Measurements from ENCODE around the gene GNAS-AS1.

DNA sequence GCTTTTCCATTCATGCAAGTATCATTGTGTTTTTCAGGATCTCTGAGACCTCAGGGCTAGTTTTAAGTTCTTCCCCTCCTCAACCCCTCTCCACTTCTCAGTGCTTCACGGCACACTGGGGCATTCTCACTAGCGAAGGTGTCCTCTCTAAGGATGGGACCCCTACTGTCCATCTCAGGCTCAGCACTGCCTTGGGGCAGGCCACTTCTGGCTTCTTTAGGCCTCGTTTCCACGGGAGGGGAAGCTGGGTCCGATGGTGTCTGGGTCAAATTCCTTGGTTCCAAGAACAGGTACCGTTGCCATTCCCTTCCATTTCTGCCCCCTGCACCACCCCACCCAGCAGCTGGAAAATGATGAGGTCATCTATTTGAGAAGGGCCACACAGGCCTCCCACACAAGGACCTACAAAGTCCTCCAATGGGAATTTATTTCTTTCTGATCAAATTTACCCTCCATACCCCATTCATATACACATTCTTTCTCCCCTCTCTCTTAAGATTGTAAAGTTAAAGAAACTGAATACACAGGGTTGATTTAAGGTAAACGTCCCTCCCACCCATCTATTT, 19.0 kb upstream of the GNAS-AS1 start:
- TF ChIP-seq, protein P1, sequence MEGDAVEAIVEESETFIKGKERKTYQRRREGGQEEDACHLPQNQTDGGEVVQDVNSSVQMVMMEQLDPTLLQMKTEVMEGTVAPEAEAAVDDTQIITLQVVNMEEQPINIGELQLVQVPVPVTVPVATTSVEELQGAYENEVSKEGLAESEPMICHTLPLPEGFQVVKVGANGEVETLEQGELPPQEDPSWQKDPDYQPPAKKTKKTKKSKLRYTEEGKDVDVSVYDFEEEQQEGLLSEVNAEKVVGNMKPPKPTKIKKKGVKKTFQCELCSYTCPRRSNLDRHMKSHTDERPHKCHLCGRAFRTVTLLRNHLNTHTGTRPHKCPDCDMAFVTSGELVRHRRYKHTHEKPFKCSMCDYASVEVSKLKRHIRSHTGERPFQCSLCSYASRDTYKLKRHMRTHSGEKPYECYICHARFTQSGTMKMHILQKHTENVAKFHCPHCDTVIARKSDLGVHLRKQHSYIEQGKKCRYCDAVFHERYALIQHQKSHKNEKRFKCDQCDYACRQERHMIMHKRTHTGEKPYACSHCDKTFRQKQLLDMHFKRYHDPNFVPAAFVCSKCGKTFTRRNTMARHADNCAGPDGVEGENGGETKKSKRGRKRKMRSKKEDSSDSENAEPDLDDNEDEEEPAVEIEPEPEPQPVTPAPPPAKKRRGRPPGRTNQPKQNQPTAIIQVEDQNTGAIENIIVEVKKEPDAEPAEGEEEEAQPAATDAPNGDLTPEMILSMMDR (IDR thresholded peaks at IDR 0.05): no peak
- no peak for TF ChIP-seq POLR2AphosphoS5 (IDR thresholded peaks at IDR 0.05)
- TF ChIP-seq POLR2A (IDR thresholded peaks at IDR 0.05): no peak
- no peak for TF ChIP-seq EP300 (IDR thresholded peaks at IDR 0.05; ENCODE audit: low read depth)

Measured in transverse colon (tissue), 4 donors.